GM19043 (cell line): ENCODE results near the gene SLC25A44.

Experiments
- ATAC-seq: cut with Tn5 transposase; IDR thresholded peaks from one replicate; pipeline ENCODE4 v1.9.1; 2021; ENCODE audit warnings: low read depth; ENCODE audit not compliant: unreplicated experiment

SLC25A44 gene, protein sequence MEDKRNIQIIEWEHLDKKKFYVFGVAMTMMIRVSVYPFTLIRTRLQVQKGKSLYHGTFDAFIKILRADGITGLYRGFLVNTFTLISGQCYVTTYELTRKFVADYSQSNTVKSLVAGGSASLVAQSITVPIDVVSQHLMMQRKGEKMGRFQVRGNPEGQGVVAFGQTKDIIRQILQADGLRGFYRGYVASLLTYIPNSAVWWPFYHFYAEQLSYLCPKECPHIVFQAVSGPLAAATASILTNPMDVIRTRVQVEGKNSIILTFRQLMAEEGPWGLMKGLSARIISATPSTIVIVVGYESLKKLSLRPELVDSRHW

DNA sequence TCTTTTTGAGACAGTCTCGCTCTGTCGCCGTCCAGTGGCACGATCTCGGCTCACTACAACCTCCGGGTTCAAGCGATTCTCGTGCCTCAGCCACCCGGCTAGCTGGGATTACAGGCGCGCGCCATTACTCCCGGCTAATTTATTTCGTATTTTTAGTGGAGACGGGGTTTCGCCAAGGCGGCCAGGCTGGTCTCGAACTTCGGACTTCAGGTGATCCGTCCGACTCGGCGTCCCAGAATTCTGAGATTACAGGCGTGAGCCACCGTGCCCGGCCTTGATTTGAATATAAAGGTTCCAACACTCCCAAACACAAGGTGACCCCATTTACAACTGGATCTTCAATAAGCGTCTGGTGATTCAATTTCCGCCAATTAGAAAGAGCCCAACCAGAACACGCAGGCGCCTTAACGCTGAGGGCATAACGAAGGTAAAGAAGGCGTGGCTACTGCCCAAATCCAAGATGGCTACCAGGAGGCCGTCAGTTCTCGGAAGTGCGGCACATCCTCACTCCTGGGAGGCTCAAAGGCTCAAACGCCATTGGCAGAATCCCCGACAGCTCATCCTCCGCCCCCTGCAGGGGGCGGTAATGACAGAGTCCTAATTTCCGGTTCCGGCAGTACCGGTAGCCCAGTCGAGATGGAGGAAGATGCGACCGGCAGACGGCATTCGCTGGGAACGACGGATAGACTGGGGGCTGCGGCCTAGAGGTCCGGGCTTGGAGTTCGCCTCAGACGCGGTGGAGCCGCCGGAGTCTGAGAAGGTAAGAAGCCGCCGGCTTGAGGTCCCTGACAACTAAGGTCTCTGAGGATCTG, at the start of gene SLC25A44:
TSS of gene SLC25A44 (plus strand) at position 617 of the 812 bp plus-strand sequence. CDS start 5,744 bp downstream, outside the sequence.
- peak; percentile 96 for ATAC-seq

DNA sequence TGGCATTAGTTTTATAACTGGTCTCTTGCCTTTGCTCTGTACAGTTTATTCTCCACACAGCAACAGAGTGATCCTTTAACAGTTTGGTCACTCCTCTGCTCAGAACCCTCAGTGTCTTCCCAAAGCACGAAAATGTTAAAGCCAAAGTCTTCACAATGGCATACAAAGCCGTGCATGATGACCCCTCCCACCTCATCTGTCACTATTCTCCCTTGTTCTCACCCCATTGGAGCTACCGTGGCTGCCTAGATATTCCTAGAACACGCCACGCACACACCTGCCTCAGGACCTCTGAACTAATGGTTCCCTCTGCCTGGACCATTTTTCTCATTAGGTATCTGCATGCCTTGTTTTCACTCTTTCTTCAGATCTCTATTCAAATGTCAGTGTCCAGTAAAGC, 49.2 kb upstream of the SLC25A44 start:
- ATAC-seq = no peak

DNA sequence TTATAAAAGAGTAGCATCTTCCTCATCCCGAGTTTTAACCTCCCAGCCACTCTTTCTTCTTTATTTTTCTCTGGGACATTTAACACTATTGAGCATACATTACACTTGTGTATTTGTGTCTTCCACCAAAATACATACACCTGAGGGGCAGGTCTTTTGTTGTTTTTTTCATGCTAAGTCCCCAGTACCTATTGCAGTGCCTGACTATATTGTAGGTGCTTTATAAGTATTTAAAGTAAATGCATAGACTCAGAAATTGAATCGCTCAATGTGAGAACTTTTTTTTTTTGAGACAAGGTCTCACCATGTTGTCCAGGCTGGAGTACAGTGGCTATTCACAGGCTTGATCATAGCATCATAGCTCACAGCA, 48.3 kb upstream of the SLC25A44 start:
- ATAC-seq = no peak

DNA sequence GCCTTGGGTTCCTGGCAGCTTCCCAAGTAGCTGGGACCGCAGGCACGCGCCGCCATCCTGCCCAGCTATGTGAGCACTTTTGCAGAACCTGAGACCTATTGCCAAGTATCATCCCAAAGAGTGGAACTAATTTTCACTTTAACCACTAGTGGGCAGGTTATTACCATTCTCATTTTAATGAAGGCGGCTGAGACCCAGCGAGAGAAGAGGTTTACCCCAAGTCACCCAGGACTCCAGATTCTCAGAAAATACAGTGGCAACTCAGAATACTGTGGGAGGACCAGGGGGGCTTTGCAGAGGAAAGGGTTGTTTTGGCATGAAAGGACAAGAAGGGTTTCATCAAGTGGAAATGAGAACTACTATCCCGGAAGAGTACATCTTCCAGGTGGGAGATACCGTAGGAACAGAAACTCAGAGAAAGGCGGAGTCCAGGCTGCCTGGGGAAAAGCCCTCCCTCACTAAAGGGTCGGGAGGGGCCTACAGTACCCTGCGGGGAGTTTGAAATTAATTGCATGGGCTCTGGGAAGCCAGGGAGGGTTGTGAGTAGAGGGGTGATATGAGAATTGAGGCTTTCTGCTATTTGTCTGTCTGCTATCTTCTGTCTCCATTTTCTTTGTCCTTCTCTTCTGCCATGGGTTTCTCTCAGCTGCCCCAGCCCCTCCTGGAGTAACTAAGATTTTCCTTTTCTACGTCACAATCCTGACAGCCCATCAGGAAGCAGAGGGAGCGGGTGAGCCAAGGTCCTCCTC, 47.7 kb upstream of the SLC25A44 start:
- no peak for ATAC-seq

DNA sequence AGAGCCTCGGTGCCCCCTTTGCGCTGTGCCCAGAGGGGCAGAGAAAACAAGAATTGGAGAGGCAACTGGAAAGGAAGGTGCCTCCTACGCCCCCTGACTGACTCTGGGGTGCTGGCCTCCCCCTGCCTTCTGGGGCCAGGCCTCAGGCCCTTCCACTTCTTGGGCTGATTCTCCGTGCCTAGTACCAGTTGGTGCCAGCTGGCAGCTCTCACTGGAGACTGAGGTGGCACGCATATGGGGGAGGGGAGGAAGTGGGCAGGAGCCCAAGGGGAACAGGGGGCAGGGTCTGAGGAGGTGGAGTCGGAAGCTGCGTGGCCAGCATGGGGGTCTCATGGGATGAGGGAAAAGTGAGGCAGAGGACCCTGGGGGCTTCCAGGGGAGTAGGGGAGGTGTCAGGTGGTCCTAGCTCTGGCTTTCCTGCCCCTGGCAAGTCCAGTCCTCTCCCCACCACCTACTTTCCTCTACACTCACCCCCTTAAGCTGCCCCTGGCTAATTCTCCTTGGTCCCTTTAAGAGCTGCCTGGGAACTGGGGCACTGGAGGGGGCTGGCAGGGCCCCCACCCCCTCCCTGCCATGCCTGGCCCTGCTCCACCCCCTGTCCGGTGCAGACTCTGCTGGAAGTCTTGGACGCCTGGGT, 47.0 kb upstream of the SLC25A44 start:
- ATAC-seq = no peak

DNA sequence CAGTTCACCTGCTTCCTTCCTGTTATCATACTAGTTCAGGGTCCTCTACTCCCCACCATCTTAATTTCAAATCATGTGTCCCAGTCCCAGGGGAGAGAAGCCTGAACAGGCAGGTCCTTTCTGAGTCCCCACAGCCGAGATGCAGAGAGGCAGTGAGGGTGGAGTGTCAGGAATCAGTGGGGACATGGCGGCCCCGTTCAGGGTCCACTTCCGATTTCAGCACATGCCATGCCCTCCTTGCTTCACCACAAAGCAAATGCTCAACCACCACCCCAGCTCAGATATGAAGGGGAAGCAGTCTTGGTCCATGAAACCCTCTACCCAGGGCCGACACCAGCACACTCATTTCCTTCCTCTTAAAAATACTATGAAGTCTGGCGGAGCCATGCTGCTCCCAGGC, 45.7 kb upstream of the SLC25A44 start:
- no peak for ATAC-seq

DNA sequence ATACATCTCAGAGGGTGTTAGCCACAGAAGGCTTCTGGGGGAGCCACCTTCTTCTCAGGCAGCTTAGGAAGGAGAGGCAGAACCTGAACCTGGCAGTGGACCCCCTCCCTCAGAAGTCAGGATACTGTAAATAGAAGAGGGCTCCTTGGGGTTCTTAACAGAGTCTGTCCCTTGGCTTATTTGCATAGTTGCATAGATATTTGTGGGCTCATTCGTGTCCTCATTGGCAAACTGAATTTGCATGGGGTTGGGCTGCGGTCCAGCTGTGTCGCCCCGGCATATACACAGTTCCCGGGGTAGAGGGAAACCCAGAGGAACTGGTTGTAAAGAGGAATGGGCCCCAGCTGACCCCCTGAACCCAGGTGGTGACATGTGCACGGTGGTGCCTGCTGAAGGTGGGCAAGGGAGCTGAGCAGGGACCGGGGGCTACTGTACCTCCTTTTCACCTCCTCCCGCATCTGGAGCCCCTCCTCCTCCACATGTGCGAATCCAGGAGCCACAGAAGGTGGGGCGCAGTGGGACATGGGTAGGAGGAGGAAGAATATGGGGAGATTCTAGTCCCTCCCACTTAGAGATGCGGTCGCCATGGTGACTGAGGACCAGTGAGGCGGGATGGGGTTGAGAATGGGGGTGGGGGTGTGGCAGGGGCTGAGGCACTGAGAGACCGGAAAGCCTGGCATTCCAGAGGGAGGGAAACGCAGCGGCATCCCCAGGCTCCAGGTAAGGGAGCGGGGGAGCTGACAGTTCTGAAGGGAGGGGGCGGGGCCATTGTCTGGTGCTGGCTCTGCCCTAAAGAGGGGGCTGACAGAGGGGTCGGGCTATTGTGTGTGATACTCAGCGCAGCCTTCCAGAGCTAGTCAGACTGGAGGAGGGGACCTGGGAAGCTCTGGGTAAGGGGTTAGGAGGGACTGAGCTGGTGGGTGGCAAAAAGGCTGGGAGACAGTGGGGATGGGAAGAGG, 44.3 kb upstream of the SLC25A44 start:
- ATAC-seq = peak; percentile 55

DNA sequence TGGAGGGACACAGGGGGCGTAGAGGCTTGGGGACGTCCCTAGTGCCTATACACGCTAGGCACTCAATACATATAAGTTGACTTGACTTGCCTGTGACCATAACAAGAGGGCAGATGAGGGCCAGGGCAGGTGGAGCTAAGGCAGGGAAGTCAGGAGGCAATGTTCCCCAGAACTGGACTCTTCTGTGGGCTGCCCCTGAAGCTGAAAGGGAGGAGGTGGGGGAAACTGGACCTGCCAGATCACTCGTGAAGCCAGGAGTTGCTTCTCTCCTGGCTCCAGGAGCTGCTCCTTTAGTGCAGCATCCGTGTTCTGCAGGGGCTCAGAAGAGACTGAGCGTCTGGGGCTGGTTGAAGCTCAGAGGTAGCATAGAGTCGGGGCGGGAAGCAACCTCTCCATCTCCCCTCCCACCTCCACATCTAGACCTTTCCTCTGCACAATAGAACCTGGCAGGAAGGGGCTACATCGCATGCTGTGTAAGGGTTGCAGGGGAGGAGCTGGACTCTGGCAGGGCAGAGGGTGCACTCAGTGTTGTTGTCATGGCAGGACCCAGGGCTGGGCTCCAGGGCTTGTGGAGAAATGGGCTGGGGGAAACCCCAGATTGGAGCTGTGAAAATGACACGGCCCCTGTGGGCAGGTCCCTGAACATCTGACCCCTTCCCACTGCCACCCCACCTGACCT, 43.4 kb upstream of the SLC25A44 start:
- ATAC-seq = no peak

DNA sequence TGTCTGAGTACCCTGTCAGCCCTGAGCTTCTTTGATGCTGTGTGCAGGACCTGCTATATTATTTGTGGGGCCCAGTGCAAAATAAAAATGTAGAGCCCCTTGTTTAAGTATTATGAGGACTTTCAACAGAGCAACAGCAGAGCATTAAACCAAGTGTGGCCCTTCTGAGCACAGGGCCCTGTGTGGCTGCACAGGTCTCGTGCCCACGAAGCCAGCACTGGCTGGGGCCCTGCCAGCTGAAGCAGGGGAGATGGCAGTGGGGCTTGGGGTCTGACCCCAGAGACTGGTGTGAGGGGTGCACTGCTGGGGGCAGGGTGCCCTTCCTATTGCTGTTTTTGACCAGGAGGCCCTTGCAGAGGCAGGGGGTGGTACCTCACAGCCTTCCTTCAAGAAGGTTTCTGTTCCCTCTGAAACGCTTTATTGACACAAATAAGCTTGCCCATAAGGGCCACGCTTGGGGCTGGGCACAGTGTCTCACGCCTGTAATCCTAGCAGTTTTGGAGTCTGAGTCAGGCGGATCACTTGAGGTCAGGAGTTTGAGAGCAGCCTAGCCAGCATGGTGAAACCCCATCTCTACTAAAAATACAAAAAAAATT, 42.7 kb upstream of the SLC25A44 start:
- ATAC-seq = no peak

DNA sequence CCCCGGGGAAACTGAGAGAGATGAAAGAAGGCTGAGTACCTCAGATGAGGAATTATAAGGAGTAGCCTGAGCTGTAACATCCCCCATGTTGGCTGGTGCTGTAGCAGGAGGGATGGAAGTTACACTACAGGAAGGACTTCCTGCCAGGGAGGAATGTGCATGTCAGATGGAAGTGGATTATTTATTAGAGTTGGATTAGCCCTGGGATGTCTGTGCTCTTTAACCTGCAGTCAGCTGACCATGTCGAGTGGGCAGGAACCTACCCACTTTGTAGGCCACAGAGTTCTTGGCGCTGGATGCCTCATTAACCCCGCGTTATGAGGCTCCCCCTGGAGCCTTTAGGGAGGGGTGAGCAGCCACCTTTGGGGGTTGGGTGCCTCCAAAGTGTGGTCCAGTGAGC, 41.3 kb upstream of the SLC25A44 start:
- no peak for ATAC-seq

DNA sequence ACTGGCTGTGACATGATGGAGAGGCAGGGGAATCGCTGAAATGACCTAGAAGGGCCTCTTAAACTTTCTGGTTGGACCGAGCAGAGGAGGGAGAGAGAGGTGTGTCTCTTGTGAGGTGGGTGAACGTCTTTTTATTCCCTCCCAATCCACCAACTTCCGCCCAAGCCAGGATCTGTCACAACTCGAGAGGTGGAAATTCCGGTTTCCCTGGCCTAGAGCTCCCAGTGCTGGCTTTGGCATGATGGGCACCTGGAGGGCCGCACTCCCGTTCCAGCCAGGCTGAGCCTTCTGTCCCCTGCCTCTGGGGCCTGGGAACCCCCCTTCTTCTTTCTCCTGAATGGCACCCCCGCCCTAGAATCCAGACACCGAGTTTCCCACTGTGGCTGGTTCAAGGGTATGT, 40.5 kb upstream of the SLC25A44 start, which contains the start of gene SEMA4A:
TSS of gene SEMA4A (plus strand) at position 224 of the 400 bp plus-strand sequence. CDS start 994 bp downstream, outside the sequence.
- ATAC-seq = no peak

DNA sequence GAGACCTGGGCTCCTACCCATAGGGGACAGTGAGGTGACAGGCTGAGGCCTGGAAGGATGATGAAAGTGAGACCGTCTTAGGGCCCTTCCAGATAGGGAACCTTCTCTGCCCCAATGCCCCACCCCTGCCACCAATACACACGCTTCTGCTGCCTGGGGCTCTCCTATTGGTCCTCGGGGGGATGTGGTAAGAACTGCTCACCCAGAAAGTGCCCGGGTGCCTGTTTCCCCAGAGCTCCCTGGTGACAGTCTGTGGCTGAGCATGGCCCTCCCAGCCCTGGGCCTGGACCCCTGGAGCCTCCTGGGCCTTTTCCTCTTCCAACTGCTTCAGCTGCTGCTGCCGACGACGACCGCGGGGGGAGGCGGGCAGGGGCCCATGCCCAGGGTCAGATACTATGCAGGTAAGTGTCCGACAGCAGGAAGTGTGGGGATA, 39.6 kb upstream of the SLC25A44 start:
- peak; percentile 42 for ATAC-seq

DNA sequence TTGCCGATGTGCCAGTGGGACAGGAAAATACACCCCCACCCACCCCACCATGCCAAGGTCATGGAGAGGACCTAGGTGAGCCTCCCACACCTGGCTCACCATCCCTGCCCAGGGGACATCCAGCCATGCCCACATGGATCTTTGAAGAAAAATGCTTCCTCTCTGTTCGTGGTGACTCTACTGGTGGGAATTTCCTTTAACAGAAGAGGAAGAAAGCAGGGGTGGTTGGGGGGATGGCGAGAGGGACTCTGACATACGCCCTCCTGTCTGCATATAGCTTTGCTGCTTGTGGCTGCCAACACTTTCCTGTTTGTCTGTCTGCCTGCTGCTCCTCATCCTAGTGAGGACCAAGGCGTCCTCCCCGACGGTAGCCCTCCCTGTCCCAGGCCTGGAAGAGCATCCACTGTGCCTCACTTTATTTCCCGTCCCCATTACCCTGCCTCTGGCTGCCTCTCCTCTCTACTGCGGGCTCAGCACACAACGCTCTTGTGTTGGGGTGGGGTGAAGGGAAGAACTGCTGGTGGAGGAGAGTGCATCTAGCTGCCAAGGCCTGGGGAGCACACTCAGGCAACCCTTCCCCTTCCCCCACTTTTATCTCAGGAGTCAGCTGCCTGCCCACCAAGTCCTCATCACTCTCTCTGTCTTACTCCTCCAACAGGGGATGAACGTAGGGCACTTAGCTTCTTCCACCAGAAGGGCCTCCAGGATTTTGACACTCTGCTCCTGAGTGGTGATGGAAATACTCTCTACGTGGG, 38.0 kb upstream of the SLC25A44 start:
- ATAC-seq = no peak

DNA sequence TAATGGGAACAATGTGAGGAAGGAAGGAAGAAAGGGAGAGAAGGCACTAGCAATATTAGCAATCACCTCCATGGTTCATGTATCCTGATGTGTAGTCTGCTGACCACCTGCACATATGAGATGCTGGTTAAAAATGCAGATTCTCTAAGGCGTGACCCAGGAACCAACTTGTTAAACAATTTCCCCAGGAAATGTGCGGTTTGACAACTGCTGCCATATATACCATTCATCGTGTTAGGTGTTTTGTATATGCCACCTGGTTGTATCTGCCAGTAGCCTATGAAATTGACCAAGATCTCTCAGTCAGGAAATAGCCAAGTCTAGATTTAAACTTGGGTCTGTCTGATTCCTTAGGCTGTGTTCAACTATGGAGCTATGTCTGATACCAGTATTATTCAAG, 36.4 kb upstream of the SLC25A44 start:
- ATAC-seq = no peak

DNA sequence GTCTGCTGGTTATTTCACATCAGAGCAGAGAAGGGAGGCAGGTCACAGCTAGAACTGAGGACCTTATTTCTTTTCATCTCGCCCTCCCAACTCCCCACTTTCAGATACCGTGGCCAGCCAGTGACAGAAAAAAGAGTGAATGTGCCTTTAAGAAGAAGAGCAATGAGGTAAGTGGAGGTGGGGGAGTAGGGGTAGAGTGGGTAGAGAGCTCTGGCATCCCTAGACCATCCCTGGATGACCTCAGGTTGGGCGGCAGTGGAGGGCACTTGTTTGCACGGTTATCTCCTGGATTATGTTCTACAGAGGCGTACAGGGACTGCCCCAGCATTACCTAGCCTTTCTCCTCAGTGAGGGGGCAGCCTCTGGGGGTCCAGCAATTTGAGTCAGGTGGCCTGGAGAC, 35.9 kb upstream of the SLC25A44 start:
- ATAC-seq = no peak

DNA sequence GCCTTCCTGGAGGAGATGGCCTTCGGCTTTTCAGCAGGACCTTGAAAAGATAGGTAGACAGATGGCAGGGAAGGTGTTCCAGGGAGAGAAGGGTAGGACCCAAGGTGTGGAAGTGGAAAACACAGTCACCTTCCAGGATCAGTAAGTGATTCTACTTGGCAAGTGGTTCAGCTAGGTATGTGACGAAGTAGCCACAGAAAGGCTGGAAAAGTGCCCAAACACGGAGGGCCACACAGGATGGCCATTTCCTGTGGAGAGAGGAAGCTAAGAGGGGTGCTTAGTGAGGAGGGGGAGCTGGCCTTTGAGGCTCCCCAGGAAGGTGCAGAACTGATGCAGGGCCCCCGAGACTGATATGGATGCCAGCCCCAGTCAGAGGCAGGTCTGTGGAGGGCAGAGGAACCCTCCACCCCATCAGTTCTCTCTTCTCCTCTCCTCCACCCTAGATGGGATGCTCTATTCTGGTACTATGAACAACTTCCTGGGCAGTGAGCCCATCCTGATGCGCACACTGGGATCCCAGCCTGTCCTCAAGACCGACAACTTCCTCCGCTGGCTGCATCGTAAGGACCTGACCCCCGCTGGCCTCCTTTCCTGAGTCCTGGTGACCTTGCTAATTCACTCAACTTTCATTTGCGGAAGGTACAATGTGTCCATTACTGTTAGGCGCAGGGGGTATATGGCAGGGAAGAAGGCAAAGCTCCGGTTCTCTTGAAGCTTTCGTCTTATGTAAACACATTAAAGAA, 33.7 kb upstream of the SLC25A44 start:
- ATAC-seq = no peak

DNA sequence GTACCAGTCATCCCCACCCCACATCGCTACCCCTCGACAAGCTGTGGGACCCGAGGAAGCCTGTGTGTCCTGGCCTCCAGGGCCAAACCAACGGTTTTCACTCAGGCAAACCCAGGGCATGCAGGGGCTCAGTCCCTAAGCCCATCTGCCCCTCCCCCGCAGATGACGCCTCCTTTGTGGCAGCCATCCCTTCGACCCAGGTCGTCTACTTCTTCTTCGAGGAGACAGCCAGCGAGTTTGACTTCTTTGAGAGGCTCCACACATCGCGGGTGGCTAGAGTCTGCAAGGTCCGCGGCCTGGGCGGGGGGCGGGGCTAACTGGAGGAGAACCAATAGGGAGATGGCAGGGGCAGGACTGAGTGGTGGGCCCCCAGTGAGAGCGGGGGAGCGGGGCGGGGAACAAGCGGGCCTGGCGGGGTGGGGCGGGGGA, 33.1 kb upstream of the SLC25A44 start:
- no peak for ATAC-seq
